Heart right ventricle (tissue), 16 donors: ENCODE measurements around the gene SLC25A48. TPM values are rescaled to one million over a fixed set of nuclear protein-coding genes. Genes with fewer than 3 reads are reported as not detected.

ENCODE experiments used
- ATAC-seq, 8 donors: fragments of 200-7000 bp; cut with Tn5 transposase; one replicate each; pipeline ENCODE4 v1.9.1; 2020; ENCODE audit warnings: mild to moderate bottlenecking in 8 of 8, moderate library complexity in 8 of 8, moderate number of reproducible peaks in 1 of 8
- DNase-seq, 2 donors: peaks; one replicate each; pipeline ENCODE4 v3.0.0-alpha.2; 2020
- H3K27ac ChIP-seq, 10 donors: fragments of 200-600 bp; sonication (generic) in 2 of 10; one replicate each; pipeline versions ENCODE4 v1.5.0 to v1.8.0; 2020 to 2022; ENCODE audit warnings: mild to moderate bottlenecking in 3 of 10
- H3K27me3 ChIP-seq, 7 donors: fragments of 200-600 bp; one replicate each; pipeline ENCODE4 v1.8.0; 2021 to 2022; ENCODE audit warnings: mild to moderate bottlenecking in 2 of 7
- H3K36me3 ChIP-seq, 9 donors: fragments of 200-600 bp; sonication (generic) in 1 of 9; one replicate each; pipeline versions ENCODE4 v1.5.0 to v1.8.0; 2020 to 2022; ENCODE audit warnings: mild to moderate bottlenecking in 2 of 9
- H3K4me1 ChIP-seq, 9 donors: fragments of 200-600 bp; sonication (generic) in 1 of 9; one replicate each; pipeline versions ENCODE4 v1.5.0 to v1.8.0; 2020 to 2022; ENCODE audit warnings: mild to moderate bottlenecking in 4 of 9
- H3K4me3 ChIP-seq, 10 donors: fragments of 200-600 bp; sonication (generic) in 2 of 10; one replicate each; pipeline versions ENCODE4 v1.5.0 to v1.8.0; 2020 to 2022; ENCODE audit warnings: mild to moderate bottlenecking in 7 of 10, moderate library complexity in 2 of 10
- H3K9me3 ChIP-seq, 11 donors: fragments of 200-600 bp in 10 of 11; sonication (generic) in 2 of 11; one replicate each; pipeline versions ENCODE4 v1.5.0 to v1.8.0; 2013 to 2022; ENCODE audit warnings: mild to moderate bottlenecking in 2 of 11, control low read depth in 1 of 11, moderate library complexity in 1 of 11
- WGBS, 2 donors: extraction: QIAGEN DNeasy Blood & Tissue Kit; methylation state at CpG; one replicate each; pipeline ENCODE4 v1.1.7; 2013; ENCODE audit warnings: inconsistent platforms in 1 of 2; 5-methylcytosine and 5-hydroxymethylcytosine counted together
- intact Hi-C, 10 donors: fragments of 100-400 bp; cut with DNase I; formaldehyde crosslinking; loops; one replicate each; pipeline versions ENCODE4 v1.11.1 to v1.14.2; 2022
- polyA plus RNA-seq, 2 donors: library from polyadenylated mRNA; stranded (reverse); fragments of 200-250 nt; gene quantifications; one replicate each; pipeline ENCODE4 v1.2.3, GENCODE V29; 2013
- total RNA-seq, 10 donors: library from RNA; stranded (reverse); fragmentation: NEBNext Ultra II Directional in 3 of 10; extraction: Animal tissue kit (Norgen Biotek cat#: 25700) in 3 of 10; gene quantifications; one replicate each; pipeline versions ENCODE4 v1.2.1 to v1.2.4, GENCODE V29; 2021 to 2023
- TF ChIP-seq, protein P1 (sequence below), 9 donors: fragments of 200-600 bp; sonication (generic) in 2 of 9; IDR thresholded peaks; one replicate each; pipeline versions ENCODE4 v1.5.0 to v1.8.0; 2021 to 2022; ENCODE audit warnings: antibody characterized with exemption in 9 of 9, mild to moderate bottlenecking in 5 of 9, moderate library complexity in 1 of 9
- donor health status: Arrhythmogenic right ventricular cardiomyopathy.
- donor health status: ischemic (EF 13 %, LVEDD 7.1; RV severe dilation, severe dysfunction).
- donor health status: healthy with polysubstance abuse.
- donor health status: DM: no; HTN: yes; CAD: no.
- donor health status: DM: no; HTN: no; CAD: no.
- donor health status: ischemic (EF 25% LVEDD 6.9; RV normal size, moderate dysfunction).
- donor health status: ischemic (EF 25% LVEDD 5.7; RV mildly dilated, moderate dysfunction).
- donor health status: healthy.
- donor health status: DM: yes; HTN: yes; CAD: no.
- donor health status: Ischemic cardiomyopathy.
- donor health status: ischemic (EF 35%, LVEDD 5.7; RV mildly dilated, moderate dysfunction).
- donor health status: nonischemic (EF 11% LVEDD 7.7; RV severe dilation, severe dysfunction).
- donor health status: DM: yes; HTN: yes; CAD: no.
- donor health status: PGD.
- donor health status: ischemic (EF 29% LVEDD 5.4; RV normal size, mild dysfunction).
- donor health status: nonischemic (EF 23%, LVEDD 6.1; RV moderate dilation, normal function).

SLC25A48 gene
- total and polyA plus RNA-seq, 12 donors = 0.16 to 10.8 (median 0.25) TPM; not detected in 7

DNA sequence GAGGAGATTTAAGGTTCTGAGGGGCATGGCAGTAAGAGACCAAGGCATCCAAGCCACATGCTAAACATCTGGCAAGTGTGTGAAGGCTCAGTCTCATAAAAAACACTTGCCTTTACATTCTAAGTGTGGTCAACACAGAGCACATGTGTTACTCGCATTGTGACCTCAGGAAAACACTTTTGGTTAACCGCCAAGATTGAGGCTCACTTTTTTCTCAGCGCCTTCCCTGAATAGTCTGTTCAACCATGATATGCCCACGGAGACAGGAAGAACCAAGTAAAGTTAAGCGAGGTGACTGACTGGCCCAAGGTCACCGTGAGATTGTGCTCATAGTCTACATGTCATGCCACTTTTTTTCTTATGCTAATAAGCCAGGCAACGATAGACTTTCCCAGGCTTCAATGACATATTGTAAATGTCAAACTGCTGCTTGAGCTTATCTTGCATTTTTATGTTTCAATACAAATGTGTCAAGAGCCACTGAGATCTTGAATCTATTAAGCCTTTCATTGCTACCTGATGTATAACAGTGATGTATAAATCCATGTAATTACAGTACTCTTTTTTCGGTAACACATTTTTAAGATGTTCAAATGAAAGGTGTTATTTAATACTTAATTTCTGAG is 82.3 kb downstream of the SLC25A48 start:
- Histone ChIP-seq H3K4me3 (no peak overlapping the region), H3K4me1 (no peaks in the 10 kb centered on the region), H3K27ac (no peak overlapping the region), H3K9me3 (no peaks in the 10 kb centered on the region), H3K36me3 (no peaks in the 10 kb centered on the region), H3K27me3 (peaks cover 0 to 78% (median 27%) of the 10 kb centered on the region in 7 donors)
- ATAC-seq (no peak), DNase-seq (no peak)
- intact Hi-C loops = no loop called here
- TF ChIP-seq, protein P1, sequence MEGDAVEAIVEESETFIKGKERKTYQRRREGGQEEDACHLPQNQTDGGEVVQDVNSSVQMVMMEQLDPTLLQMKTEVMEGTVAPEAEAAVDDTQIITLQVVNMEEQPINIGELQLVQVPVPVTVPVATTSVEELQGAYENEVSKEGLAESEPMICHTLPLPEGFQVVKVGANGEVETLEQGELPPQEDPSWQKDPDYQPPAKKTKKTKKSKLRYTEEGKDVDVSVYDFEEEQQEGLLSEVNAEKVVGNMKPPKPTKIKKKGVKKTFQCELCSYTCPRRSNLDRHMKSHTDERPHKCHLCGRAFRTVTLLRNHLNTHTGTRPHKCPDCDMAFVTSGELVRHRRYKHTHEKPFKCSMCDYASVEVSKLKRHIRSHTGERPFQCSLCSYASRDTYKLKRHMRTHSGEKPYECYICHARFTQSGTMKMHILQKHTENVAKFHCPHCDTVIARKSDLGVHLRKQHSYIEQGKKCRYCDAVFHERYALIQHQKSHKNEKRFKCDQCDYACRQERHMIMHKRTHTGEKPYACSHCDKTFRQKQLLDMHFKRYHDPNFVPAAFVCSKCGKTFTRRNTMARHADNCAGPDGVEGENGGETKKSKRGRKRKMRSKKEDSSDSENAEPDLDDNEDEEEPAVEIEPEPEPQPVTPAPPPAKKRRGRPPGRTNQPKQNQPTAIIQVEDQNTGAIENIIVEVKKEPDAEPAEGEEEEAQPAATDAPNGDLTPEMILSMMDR (IDR thresholded peaks at IDR 0.05) = no peak
- 50 to 58% methylated on average over 8 of the region's 8 CpGs for WGBS, 2 donors

- WGBS, 2 donors = 65 to 75% methylated on average over 3 of the region's 3 CpGs
- TF ChIP-seq, protein P1 (IDR thresholded peaks at IDR 0.05) = no peak
- peaks cover 0 to 78% (median 29%) of the 10 kb centered on the region in 7 donors for H3K27me3 ChIP-seq
- H3K27ac ChIP-seq = no peak overlapping the region
- H3K9me3 ChIP-seq = no peaks in the 10 kb centered on the region
- no peak for ATAC-seq
- intact Hi-C loops = no loop called here
- H3K4me3 ChIP-seq = no peak overlapping the region
- no peak for DNase-seq
- H3K4me1 ChIP-seq = no peaks in the 10 kb centered on the region
- H3K36me3 ChIP-seq = no peaks in the 10 kb centered on the region
These were observed 85.7 kb downstream of the SLC25A48 start for GRCh38 chr5:135920199-135920598.

DNA sequence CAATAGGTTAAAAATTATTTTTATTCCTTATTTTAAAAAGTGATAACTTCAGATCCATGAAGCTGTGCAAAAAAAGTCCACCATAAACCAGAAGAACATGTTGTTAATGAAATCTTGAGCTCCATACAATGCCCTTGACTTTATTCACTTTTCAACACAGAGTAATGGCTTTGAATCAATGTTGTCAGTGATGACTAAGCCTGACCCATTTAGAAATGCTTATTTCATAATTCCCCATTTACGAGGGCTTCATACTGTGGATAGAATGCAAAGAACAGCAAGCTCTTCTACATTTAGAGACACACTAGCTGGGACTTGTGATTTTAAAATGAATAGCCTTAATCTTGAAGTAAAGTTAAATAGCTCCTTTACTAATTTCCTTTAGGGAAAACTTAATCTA is 86.9 kb downstream of the SLC25A48 start:
- Histone ChIP-seq H3K4me1 (no peaks in the 10 kb centered on the region), H3K4me3 (no peak overlapping the region), H3K9me3 (no peaks in the 10 kb centered on the region), H3K36me3 (no peaks in the 10 kb centered on the region), H3K27me3 (peaks cover 0 to 81% (median 38%) of the 10 kb centered on the region in 7 donors), H3K27ac (no peak overlapping the region)
- no peak for DNase-seq
- 62 to 68% methylated on average over 1 of the region's 1 CpG for WGBS, 2 donors
- TF ChIP-seq, protein P1 (IDR thresholded peaks at IDR 0.05) = no peak
- ATAC-seq = peak in 1 of 8 donors; percentile 47
- intact Hi-C loops = no loop called here

GRCh38 chr5:135930029-135930948 is 95.8 kb downstream of the SLC25A48 start:
- DNase-seq = peak in 1 of 2 donors; percentile 12
- H3K4me3 ChIP-seq = peak overlapping the region; percentile 12 to 45 (median 34)
- intact Hi-C loops = no loop called here
- peaks cover 10 to 82% (median 68%) of the 10 kb centered on the region in 7 donors for H3K27me3 ChIP-seq
- ATAC-seq = peak in 2 of 8 donors; percentile 25 to 33
- H3K4me1 ChIP-seq = peaks cover 0 to 11% (median 3%) of the 10 kb centered on the region in 9 donors
- no peaks in the 10 kb centered on the region for H3K9me3 ChIP-seq
- H3K36me3 ChIP-seq = no peaks in the 10 kb centered on the region
- TF ChIP-seq, protein P1 (IDR thresholded peaks at IDR 0.05) = no peak
- no peak overlapping the region for H3K27ac ChIP-seq
- 3% methylated on average over 81 to 99 of the region's 99 CpGs for WGBS, 2 donors
